ACHN (cell line): ENCODE measurements around the gene CLSTN2.

Experiments used
- DNase-seq: peaks from one replicate; pipeline ENCODE4 v3.0.0-alpha.2; 2015
- in situ Hi-C: cut with HindIII; loops from 2 replicates; pipeline ENCODE4 v1.10.0; 2017; ENCODE audit warnings: low sequenced_read_pairs, low pct_ligation_motif_present, low pct_unique_long_range_greater_than_20kb

CLSTN2 gene

DNA sequence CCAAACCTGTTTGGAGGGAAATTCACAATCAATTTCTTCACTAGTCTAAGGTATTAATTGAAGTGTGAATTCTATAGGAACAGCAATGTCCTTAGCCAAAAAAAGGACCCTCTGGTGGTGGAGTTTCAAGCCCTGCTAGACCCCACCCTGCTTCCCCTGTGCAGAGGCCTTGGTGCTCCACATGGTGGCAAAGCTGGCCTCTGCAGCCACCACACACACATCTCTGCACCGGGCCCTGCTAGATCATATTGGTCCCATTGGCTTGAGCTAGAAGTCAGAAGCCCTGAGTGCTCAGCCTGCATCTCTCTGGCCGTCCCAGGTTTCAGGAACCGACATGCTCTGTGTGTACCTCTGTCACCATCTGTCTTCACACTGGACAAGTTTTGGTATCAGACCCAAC lies 522.0 kb downstream of the CLSTN2 start:
- in situ Hi-C loops = no loop called here
- no peak for DNase-seq

DNA sequence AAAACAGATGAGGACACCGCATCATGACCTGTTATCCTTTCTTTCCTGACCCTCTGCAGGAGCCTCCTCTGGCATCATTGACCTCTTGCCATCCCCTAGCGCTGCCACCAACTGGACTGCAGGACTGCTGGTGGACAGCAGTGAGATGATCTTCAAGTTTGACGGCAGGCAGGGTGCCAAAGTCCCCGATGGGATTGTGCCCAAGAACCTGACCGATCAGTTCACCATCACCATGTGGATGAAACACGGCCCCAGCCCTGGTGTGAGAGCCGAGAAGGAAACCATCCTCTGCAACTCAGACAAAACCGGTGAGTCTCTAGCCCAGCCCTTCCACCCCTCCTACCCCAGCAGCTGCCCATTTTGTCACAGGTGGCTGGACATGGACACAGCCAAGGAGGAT lies 524.5 kb downstream of the CLSTN2 start:
- DNase-seq = no peak
- in situ Hi-C loops = no loop called here

GRCh38 chr3:140461250-140461649 lies 526.3 kb downstream of the CLSTN2 start:
- DNase-seq = no peak
- in situ Hi-C loops = no loop called here

GRCh38 chr3:140463355-140463754 lies 528.4 kb downstream of the CLSTN2 start:
- in situ Hi-C loops = no loop called here
- DNase-seq = no peak

- DNase-seq = no peak
- in situ Hi-C loops = no loop called here
Measured at GRCh38 chr3:140465988-140466387, 531.0 kb downstream of the CLSTN2 start.

GRCh38 chr3:140466535-140466934 lies 531.5 kb downstream of the CLSTN2 start:
- in situ Hi-C loops = no loop called here
- no peak for DNase-seq

- peak; percentile 41 for DNase-seq
- in situ Hi-C loops = no loop called here
Measured at GRCh38 chr3:140467104-140467577, 532.2 kb downstream of the CLSTN2 start.

DNA sequence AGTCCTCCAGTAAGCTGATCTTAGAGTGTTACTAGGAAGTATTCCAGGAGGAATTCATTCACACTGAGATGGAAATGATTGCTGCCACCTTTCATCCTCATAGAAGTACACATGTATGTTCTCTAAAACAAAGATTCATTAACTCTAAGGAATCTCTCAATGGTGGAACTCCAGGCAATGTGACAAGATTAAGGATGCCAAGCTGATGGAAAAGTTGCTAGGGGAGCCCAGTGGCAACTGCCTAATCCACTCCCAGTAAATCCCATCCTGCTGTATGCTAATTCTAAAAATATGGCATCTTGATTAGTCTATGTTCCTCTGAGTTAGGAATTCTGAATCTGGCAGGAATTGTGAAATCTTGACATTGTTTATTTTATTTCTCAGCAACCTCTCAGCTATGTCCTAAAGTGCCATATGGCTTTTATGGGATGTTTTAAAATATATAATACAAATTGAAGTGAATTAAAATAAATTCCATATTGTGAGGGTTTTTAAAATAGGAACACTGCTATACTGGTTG lies 532.9 kb downstream of the CLSTN2 start:
- in situ Hi-C loops = no loop called here

DNA sequence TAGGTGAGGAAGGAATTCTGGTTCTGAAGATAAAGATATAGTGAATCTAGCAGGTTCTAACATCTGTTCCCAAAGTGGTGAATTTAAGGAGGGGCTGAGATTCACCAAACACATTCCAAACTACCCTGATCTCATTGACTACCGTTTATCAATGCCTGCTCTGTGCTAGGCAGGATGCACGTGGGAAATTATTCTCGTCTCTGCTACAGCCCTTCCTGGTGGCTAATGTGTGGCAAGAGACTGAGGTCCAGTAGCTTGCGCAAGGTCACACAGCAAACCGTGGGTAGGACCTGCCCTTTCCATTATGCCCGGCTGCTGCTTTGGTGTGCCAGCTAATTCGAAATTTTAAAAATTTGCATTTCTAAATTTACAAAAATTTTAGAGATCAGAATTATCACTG lies 533.4 kb downstream of the CLSTN2 start:
- no peak for DNase-seq

More for the DNA sequence above, 532.9 kb downstream of the CLSTN2 start:
- no peak for DNase-seq

DNA sequence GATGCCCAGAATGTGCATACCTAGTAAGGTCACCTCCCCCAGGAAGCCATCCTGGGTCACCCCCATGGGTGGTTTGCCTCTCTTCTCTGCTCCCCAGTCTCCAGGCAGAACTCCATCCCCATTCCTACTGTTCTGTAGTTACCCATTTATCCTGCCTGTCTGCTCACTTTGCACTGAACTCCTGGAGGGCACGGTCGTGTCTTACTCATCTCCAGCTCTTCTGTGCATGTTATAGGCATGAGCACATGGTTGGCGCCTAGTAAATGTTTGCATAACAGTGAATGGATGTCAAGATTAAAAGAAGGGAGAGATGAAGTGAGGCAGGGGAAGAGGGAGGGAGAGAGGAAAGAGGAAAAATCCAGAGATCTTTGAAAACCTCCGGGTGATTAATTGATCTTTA lies 534.5 kb downstream of the CLSTN2 start:
- DNase-seq = no peak
- in situ Hi-C loops = no loop called here

More for the DNA sequence above, 533.4 kb downstream of the CLSTN2 start:
- in situ Hi-C loops = no loop called here

- in situ Hi-C loops = no loop called here
- no peak for DNase-seq
Measured at GRCh38 chr3:140470211-140470610, 535.2 kb downstream of the CLSTN2 start.

DNA sequence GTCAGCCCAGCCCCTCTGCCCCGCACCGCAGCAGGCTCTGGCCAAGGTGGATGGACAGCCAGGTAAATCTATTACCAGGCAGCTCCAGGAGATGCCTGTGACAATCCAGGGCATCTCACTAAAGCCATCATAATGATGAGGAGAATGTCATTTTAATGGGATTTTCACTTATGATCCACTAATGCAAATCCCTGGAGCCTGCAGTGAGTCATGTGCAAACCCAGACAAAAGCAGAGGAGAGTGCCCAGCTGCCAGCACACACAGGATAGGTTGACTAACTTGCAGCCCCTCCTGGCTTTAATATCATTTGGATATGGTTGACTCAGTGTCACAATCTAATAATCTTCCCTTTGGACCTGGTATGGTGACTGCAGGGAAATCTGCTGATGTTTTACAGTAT lies 536.0 kb downstream of the CLSTN2 start:
- DNase-seq = no peak
- in situ Hi-C loops = no loop called here

DNA sequence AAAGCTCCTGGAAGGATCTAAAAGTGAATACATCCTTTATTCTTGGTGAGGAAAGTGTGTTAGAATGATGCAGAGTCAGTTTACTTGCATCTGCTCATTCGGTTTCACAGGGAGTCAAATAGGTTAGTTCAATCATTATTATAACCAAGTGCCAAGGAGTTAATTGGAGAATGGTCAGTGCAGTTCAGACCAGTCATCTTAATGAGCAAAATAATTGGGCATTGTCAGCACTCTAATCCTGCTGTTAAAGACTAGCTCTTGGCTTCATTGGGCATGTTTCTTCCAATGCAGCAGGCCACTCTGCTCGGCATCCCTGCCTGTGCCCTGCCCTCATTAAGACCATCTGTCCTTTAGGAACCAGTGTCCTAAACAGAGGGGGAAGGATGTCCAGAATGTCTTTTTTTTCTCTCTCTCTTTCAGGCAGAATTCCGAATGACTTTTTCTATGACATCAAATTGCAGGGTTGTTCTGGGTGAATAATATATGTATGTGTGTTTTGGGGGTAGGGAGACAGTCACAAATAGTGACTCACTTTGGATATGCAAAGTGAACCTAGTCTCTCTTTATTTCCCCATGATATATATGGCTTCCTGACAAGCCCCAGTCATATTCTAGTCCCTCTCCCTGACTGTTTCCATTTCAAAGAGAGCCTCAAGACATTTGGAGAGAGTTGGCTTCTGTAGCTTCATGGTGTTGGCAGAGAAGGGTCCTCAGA lies 537.5 kb downstream of the CLSTN2 start:
- no peak for DNase-seq
- in situ Hi-C loops = no loop called here

DNA sequence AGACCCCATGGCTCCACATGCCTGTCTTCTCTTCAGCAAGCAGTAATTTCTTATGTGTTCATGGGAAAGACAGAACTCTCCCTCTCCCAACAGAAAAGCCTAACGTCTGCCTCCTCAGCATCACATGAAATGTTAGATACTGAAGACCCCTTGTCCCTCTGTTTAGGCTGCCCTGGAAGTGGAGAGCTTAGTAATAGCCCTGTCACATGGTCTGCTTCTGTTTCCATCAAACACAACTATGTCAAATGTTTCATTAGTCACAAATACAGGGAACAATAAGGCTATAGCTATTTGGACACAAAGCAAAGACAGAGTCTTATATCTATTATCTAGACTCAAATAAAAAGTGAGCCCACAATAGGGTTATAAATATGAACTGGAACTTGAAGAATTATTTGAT lies 552.6 kb downstream of the CLSTN2 start:
- in situ Hi-C loops = no loop called here
- DNase-seq = no peak

GRCh38 chr3:140493271-140493670 lies 558.3 kb downstream of the CLSTN2 start:
- in situ Hi-C loops = no loop called here
- DNase-seq = no peak

DNA sequence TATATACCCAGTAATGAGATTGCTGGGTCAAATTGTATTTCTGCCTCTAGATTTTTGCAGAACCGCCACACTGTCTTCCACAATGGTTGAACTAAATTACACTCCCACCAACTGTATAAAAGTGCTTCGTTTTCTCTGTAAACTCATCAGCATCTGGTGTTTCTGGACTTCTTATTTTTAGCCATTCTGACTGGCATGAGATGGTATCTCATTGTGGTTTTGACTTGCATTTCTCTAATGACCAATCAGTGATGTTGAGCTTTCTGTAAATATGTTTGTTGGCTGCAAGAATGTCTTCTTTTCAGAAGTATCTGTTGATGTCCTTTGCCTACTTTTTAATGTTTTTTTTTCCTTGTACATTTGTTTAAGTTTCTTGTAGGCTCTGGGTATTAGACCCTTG lies 560.0 kb downstream of the CLSTN2 start:
- no peak for DNase-seq
- in situ Hi-C loops = no loop called here

- DNase-seq = no peak
- in situ Hi-C loops = no loop called here
Measured at GRCh38 chr3:140497331-140497730, 562.3 kb downstream of the CLSTN2 start.

GRCh38 chr3:140499114-140499757 lies 564.3 kb downstream of the CLSTN2 start:
- in situ Hi-C loops = no loop called here
- peak; percentile 24 for DNase-seq

- no peak for DNase-seq
- in situ Hi-C loops = no loop called here
Measured at GRCh38 chr3:140500473-140500872, 565.5 kb downstream of the CLSTN2 start.
